ENCODE measurements around the gene FER.
A peak's percentile ranks its signal among the peaks of the same experiment; 100 is the strongest.

The FER gene

GRCh38 chr5:108997720-108998119 lies 250.0 kb downstream of the FER start:
- no CpG with 5 or more reads among the region's 4 CpGs for WGBS (ENCODE audit: extremely low coverage, insufficient coverage, low lambda C conversion rate)
- H3K27ac ChIP-seq (ENCODE audit: low read depth, low read length) = no peak overlapping the region
- H3K4me2 ChIP-seq (ENCODE audit: low read length) = no peak overlapping the region

GRCh38 chr5:108998216-108998615 lies 250.5 kb downstream of the FER start:
- H3K4me1 ChIP-seq (ENCODE audit: control insufficient read depth, low read depth, low read length) = no peaks in the 10 kb centered on the region
- H2BK5ac ChIP-seq (ENCODE audit: low read length) = no peak overlapping the region
- H3K9ac ChIP-seq (ENCODE audit: low read length) = no peak overlapping the region
- H3K79me1 ChIP-seq (ENCODE audit: low read length) = no peaks in the 10 kb centered on the region
- no CpG with 5 or more reads among the region's 11 CpGs for WGBS (ENCODE audit: extremely low coverage, insufficient coverage, low lambda C conversion rate)
- no peak overlapping the region for H3K23ac ChIP-seq (ENCODE audit: low read length)
- H3K4me2 ChIP-seq (ENCODE audit: low read length) = no peak overlapping the region
- H2BK15ac ChIP-seq (replicated peaks; ENCODE audit: low read depth) = no peak overlapping the region
- no peak overlapping the region for H3K4ac ChIP-seq (ENCODE audit: low read depth, low read length)
- H4K8ac ChIP-seq (ENCODE audit: low read depth, low read length) = no peak overlapping the region
- H3K18ac ChIP-seq (ENCODE audit: low read length) = no peak overlapping the region
- no peak overlapping the region for H4K5ac ChIP-seq (ENCODE audit: low read length)
- H3K79me2 ChIP-seq (ENCODE audit: control insufficient read depth, insufficient read depth, low read length) = no peaks in the 10 kb centered on the region
- no peaks in the 10 kb centered on the region for H3K36me3 ChIP-seq (ENCODE audit: control insufficient read depth, insufficient read depth, low read length)
- no peaks in the 10 kb centered on the region for H3K27me3 ChIP-seq (ENCODE audit: insufficient read depth, low read length, poor library complexity)
- no peak for DNase-seq
- H3K4me3 ChIP-seq (ENCODE audit: low read length) = no peak overlapping the region
- H3K56ac ChIP-seq (ENCODE audit: low read length) = no peak overlapping the region
- no peak overlapping the region for H3K27ac ChIP-seq (ENCODE audit: low read depth, low read length)
- no peak overlapping the region for H2BK120ac ChIP-seq (ENCODE audit: low read depth, low read length)
- no peak overlapping the region for H2AK5ac ChIP-seq (ENCODE audit: low read length)

More at GRCh38 chr5:108997720-108998119, 250.0 kb downstream of the FER start:
- no peak for DNase-seq
- Histone ChIP-seq H3K4me1 (ENCODE audit: control insufficient read depth, low read depth, low read length) (no peaks in the 10 kb centered on the region), H2BK5ac (ENCODE audit: low read length) (no peak overlapping the region), H3K4me3 (ENCODE audit: low read length) (no peak overlapping the region), H4K5ac (ENCODE audit: low read length) (no peak overlapping the region), H3K9ac (ENCODE audit: low read length) (no peak overlapping the region), H3K23ac (ENCODE audit: low read length) (no peak overlapping the region), H2BK15ac (replicated peaks; ENCODE audit: low read depth) (no peak overlapping the region), H2AK5ac (ENCODE audit: low read length) (no peak overlapping the region), H3K18ac (ENCODE audit: low read length) (no peak overlapping the region), H3K56ac (ENCODE audit: low read length) (no peak overlapping the region), H2BK120ac (ENCODE audit: low read depth, low read length) (no peak overlapping the region), H4K8ac (ENCODE audit: low read depth, low read length) (no peak overlapping the region), H3K79me2 (ENCODE audit: control insufficient read depth, insufficient read depth, low read length) (no peaks in the 10 kb centered on the region), H3K27me3 (ENCODE audit: insufficient read depth, low read length, poor library complexity) (no peaks in the 10 kb centered on the region), H3K36me3 (ENCODE audit: control insufficient read depth, insufficient read depth, low read length) (no peaks in the 10 kb centered on the region), H3K4ac (ENCODE audit: low read depth, low read length) (no peak overlapping the region), H3K79me1 (ENCODE audit: low read length) (no peaks in the 10 kb centered on the region)

- Histone ChIP-seq H2AK5ac (ENCODE audit: low read length) (no peak overlapping the region), H3K27me3 (ENCODE audit: insufficient read depth, low read length, poor library complexity) (no peaks in the 10 kb centered on the region), H4K8ac (ENCODE audit: low read depth, low read length) (no peak overlapping the region), H3K4me1 (ENCODE audit: control insufficient read depth, low read depth, low read length) (no peaks in the 10 kb centered on the region), H3K79me2 (ENCODE audit: control insufficient read depth, insufficient read depth, low read length) (no peaks in the 10 kb centered on the region), H3K23ac (ENCODE audit: low read length) (no peak overlapping the region), H3K9ac (ENCODE audit: low read length) (no peak overlapping the region), H3K18ac (ENCODE audit: low read length) (no peak overlapping the region), H2BK120ac (ENCODE audit: low read depth, low read length) (no peak overlapping the region), H4K5ac (ENCODE audit: low read length) (no peak overlapping the region), H3K4me2 (ENCODE audit: low read length) (no peak overlapping the region), H3K36me3 (ENCODE audit: control insufficient read depth, insufficient read depth, low read length) (no peaks in the 10 kb centered on the region), H3K27ac (ENCODE audit: low read depth, low read length) (no peak overlapping the region), H3K56ac (ENCODE audit: low read length) (no peak overlapping the region), H3K4me3 (ENCODE audit: low read length) (no peak overlapping the region), H2BK15ac (replicated peaks; ENCODE audit: low read depth) (no peak overlapping the region), H2BK5ac (ENCODE audit: low read length) (no peak overlapping the region), H3K4ac (ENCODE audit: low read depth, low read length) (no peak overlapping the region), H3K79me1 (ENCODE audit: low read length) (no peaks in the 10 kb centered on the region)
- DNase-seq = no peak
- WGBS (ENCODE audit: extremely low coverage, insufficient coverage, low lambda C conversion rate) = no CpG with 5 or more reads among the region's 4 CpGs
These were observed 256.2 kb downstream of the FER start for GRCh38 chr5:109003928-109004327.

- Histone ChIP-seq H2AK5ac (ENCODE audit: low read length) (no peak overlapping the region), H4K5ac (ENCODE audit: low read length) (no peak overlapping the region), H3K9ac (ENCODE audit: low read length) (no peak overlapping the region), H3K36me3 (ENCODE audit: control insufficient read depth, insufficient read depth, low read length) (no peaks in the 10 kb centered on the region), H2BK120ac (ENCODE audit: low read depth, low read length) (no peak overlapping the region), H3K79me2 (ENCODE audit: control insufficient read depth, insufficient read depth, low read length) (no peaks in the 10 kb centered on the region), H3K4me2 (ENCODE audit: low read length) (no peak overlapping the region), H3K18ac (ENCODE audit: low read length) (no peak overlapping the region), H2BK5ac (ENCODE audit: low read length) (no peak overlapping the region), H3K4me3 (ENCODE audit: low read length) (no peak overlapping the region), H3K4me1 (ENCODE audit: control insufficient read depth, low read depth, low read length) (no peaks in the 10 kb centered on the region), H2BK15ac (replicated peaks; ENCODE audit: low read depth) (no peak overlapping the region), H3K23ac (ENCODE audit: low read length) (no peak overlapping the region), H4K8ac (ENCODE audit: low read depth, low read length) (no peak overlapping the region), H3K79me1 (ENCODE audit: low read length) (no peaks in the 10 kb centered on the region), H3K4ac (ENCODE audit: low read depth, low read length) (no peak overlapping the region), H3K27ac (ENCODE audit: low read depth, low read length) (no peak overlapping the region), H3K27me3 (ENCODE audit: insufficient read depth, low read length, poor library complexity) (no peaks in the 10 kb centered on the region), H3K56ac (ENCODE audit: low read length) (no peak overlapping the region)
- no CpG with 5 or more reads among the region's 4 CpGs for WGBS (ENCODE audit: extremely low coverage, insufficient coverage, low lambda C conversion rate)
- no peak for DNase-seq
These were observed 257.8 kb downstream of the FER start for GRCh38 chr5:109005297-109006009.

- Histone ChIP-seq H3K27ac (ENCODE audit: low read depth, low read length) (no peak overlapping the region), H3K9ac (ENCODE audit: low read length) (no peak overlapping the region), H4K5ac (ENCODE audit: low read length) (no peak overlapping the region), H3K56ac (ENCODE audit: low read length) (no peak overlapping the region), H2BK15ac (replicated peaks; ENCODE audit: low read depth) (no peak overlapping the region), H3K4me1 (ENCODE audit: control insufficient read depth, low read depth, low read length) (no peaks in the 10 kb centered on the region), H2AK5ac (ENCODE audit: low read length) (no peak overlapping the region), H3K4me2 (ENCODE audit: low read length) (no peak overlapping the region), H4K8ac (ENCODE audit: low read depth, low read length) (no peak overlapping the region), H3K27me3 (ENCODE audit: insufficient read depth, low read length, poor library complexity) (no peaks in the 10 kb centered on the region), H3K36me3 (ENCODE audit: control insufficient read depth, insufficient read depth, low read length) (no peaks in the 10 kb centered on the region), H3K18ac (ENCODE audit: low read length) (no peak overlapping the region), H2BK5ac (ENCODE audit: low read length) (no peak overlapping the region), H3K23ac (ENCODE audit: low read length) (no peak overlapping the region), H3K4ac (ENCODE audit: low read depth, low read length) (no peak overlapping the region), H2BK120ac (ENCODE audit: low read depth, low read length) (no peak overlapping the region), H3K79me1 (ENCODE audit: low read length) (no peaks in the 10 kb centered on the region), H3K4me3 (ENCODE audit: low read length) (no peak overlapping the region), H3K79me2 (ENCODE audit: control insufficient read depth, insufficient read depth, low read length) (no peaks in the 10 kb centered on the region)
- peak; percentile 26 for DNase-seq
- WGBS (ENCODE audit: extremely low coverage, insufficient coverage, low lambda C conversion rate) = no CpG with 5 or more reads among the region's 6 CpGs
These were observed 258.4 kb downstream of the FER start for GRCh38 chr5:109006129-109006528.

- Histone ChIP-seq H3K4me3 (ENCODE audit: low read length) (no peak overlapping the region), H3K23ac (ENCODE audit: low read length) (no peak overlapping the region), H2AK5ac (ENCODE audit: low read length) (no peak overlapping the region), H3K4me2 (ENCODE audit: low read length) (no peak overlapping the region), H3K79me1 (ENCODE audit: low read length) (no peaks in the 10 kb centered on the region), H4K5ac (ENCODE audit: low read length) (no peak overlapping the region), H3K56ac (ENCODE audit: low read length) (no peak overlapping the region), H3K79me2 (ENCODE audit: control insufficient read depth, insufficient read depth, low read length) (no peaks in the 10 kb centered on the region), H3K9ac (ENCODE audit: low read length) (no peak overlapping the region), H3K27ac (ENCODE audit: low read depth, low read length) (no peak overlapping the region), H3K4ac (ENCODE audit: low read depth, low read length) (no peak overlapping the region), H3K4me1 (ENCODE audit: control insufficient read depth, low read depth, low read length) (no peaks in the 10 kb centered on the region), H2BK120ac (ENCODE audit: low read depth, low read length) (no peak overlapping the region), H3K27me3 (ENCODE audit: insufficient read depth, low read length, poor library complexity) (no peaks in the 10 kb centered on the region), H3K36me3 (ENCODE audit: control insufficient read depth, insufficient read depth, low read length) (no peaks in the 10 kb centered on the region), H4K8ac (ENCODE audit: low read depth, low read length) (no peak overlapping the region), H2BK5ac (ENCODE audit: low read length) (no peak overlapping the region), H2BK15ac (replicated peaks; ENCODE audit: low read depth) (no peak overlapping the region), H3K18ac (ENCODE audit: low read length) (no peak overlapping the region)
- no peak for DNase-seq
- no CpG with 5 or more reads among the region's 1 CpG for WGBS (ENCODE audit: extremely low coverage, insufficient coverage, low lambda C conversion rate)
These were observed 268.6 kb downstream of the FER start for GRCh38 chr5:109016300-109016699.

Data from mesendoderm (in vitro differentiated cells).